Vein endothelial cell (primary cell): Measurements from ENCODE around the gene WDR83. TPM values are rescaled to one million over a fixed set of nuclear protein-coding genes. Genes with fewer than 3 reads are reported as not detected.

ENCODE experiments used
- small RNA-seq: library from RNA; depleted of rRNA; stranded (forward); fragments of <200 nt; gene quantifications from one replicate; pipeline ENCODE3, GENCODE V24; 2012
- total RNA-seq: library from RNA; depleted of rRNA; stranded (reverse); fragments of >200 nt; gene quantifications from 2 replicates; pipeline ENCODE4 v1.2.3, GENCODE V29; 2012

WDR83 gene
- 4.9 and 8.8 TPM in 2 replicates for total RNA-seq

GRCh38 chr19:12666265-12667048, at the start of gene WDR83, which contains the start of gene MAN2B1:
WDR83 (plus strand) TSS chr19:12666807; CDS start chr19:12669791, 2,984 bp downstream.
MAN2B1 (minus strand) TSS chr19:12666742; CDS start chr19:12666701, 41 bp downstream.

GRCh38 chr19:12681074-12681987, 14.7 kb downstream of the WDR83 start, which contains the start of gene DHPS:
DHPS (minus strand) TSS chr19:12681880; CDS start chr19:12681766, 114 bp downstream.

GRCh38 chr19:12687496-12688196, 21.0 kb downstream of the WDR83 start, which contains the start of gene GNG14:
GNG14 (plus strand) TSS chr19:12687998; CDS start chr19:12688049, 51 bp downstream.

GRCh38 chr19:12696366-12697335, 30.0 kb downstream of the WDR83 start, which contains the start of gene FBXW9:
FBXW9 (minus strand) TSS chr19:12696631; CDS start chr19:12696581, 50 bp downstream.

GRCh38 chr19:12723641-12724426, 57.2 kb downstream of the WDR83 start, which contains the start of gene TNPO2:
TNPO2 (minus strand) TSS chr19:12723932; CDS start chr19:12720977, 2,955 bp downstream.

Small RNAs within 50 kb of the gene (small RNA-seq; reads per million reads assigned to genes)
- gene SNORD41, result 12.4 reads per million, percentile 96 among the genes with 10 or more reads in this experiment

Other genes with a start within 250 kb of the WDR83 start
- gene ZNF443, start 225.8 kb upstream of the WDR83 start, total RNA-seq, result 4.6 and 5.2 TPM in 2 replicates
- gene ZNF709, start 182.0 kb upstream of the WDR83 start, total RNA-seq, result 2.3 and 3.6 TPM in 2 replicates
- 5.9 and 6.9 TPM in 2 replicates for gene ZNF564, start 115.3 kb upstream of the WDR83 start, total RNA-seq
- 7.2 and 9.9 TPM in 2 replicates for gene ZNF490, start 56.0 kb upstream of the WDR83 start, total RNA-seq
- gene ZNF791, start 55.9 kb upstream of the WDR83 start, total RNA-seq, result 18.3 and 20.6 TPM in 2 replicates
- gene MAN2B1, start 65 bp upstream of the WDR83 start, total RNA-seq, result 51.2 and 53.2 TPM in 2 replicates
- 52.6 and 53.0 TPM in 2 replicates for gene DHPS, start 15.1 kb downstream of the WDR83 start, total RNA-seq
- gene GNG14, start 21.2 kb downstream of the WDR83 start, total RNA-seq, result not detected in 2 replicates
- 16.5 and 21.9 TPM in 2 replicates for gene FBXW9, start 29.8 kb downstream of the WDR83 start, total RNA-seq
- gene TNPO2, start 57.1 kb downstream of the WDR83 start, total RNA-seq, result 55.5 and 61.4 TPM in 2 replicates
- 169 and 191 TPM in 2 replicates for gene TRIR, start 67.9 kb downstream of the WDR83 start, total RNA-seq
- gene GET3, start 70.7 kb downstream of the WDR83 start, total RNA-seq, result 89.2 and 91.0 TPM in 2 replicates
- gene BEST2, start 85.0 kb downstream of the WDR83 start, total RNA-seq, result not detected in 2 replicates
- 9.0 and 9.5 TPM in 2 replicates for gene HOOK2, start 108.7 kb downstream of the WDR83 start, total RNA-seq
- 57.4 and 78.7 TPM in 2 replicates for gene JUNB, start 124.7 kb downstream of the WDR83 start, total RNA-seq
- gene PRDX2, start 135.0 kb downstream of the WDR83 start, total RNA-seq, result 221 and 264 TPM in 2 replicates
- gene THSD8, start 135.3 kb downstream of the WDR83 start, total RNA-seq, result not detected in 2 replicates
- 19.5 and 25.5 TPM in 2 replicates for gene RNASEH2A, start 139.8 kb downstream of the WDR83 start, total RNA-seq
- not detected in 2 replicates for gene RTBDN, start 167.8 kb downstream of the WDR83 start, total RNA-seq
- 0.29 and 0.33 TPM in 2 replicates for gene MAST1, start 171.7 kb downstream of the WDR83 start, total RNA-seq
- gene DNASE2, start 214.6 kb downstream of the WDR83 start, total RNA-seq, result 16.8 and 20.9 TPM in 2 replicates
- gene KLF1, start 220.4 kb downstream of the WDR83 start, total RNA-seq, result not detected in 2 replicates
- 30.1 and 33.7 TPM in 2 replicates for gene GCDH, start 224.4 kb downstream of the WDR83 start, total RNA-seq